Measurements from ENCODE around the gene ZBTB47.
A peak's percentile ranks its signal among the peaks of the same experiment; 100 is the strongest.

GRCh38 chr3:42638339-42638842 lies 15.1 kb upstream of the ZBTB47 start:
- peak; percentile 63; the same call in 1 of the 2 replicates for TF ChIP-seq FOXM1 (IDR thresholded peaks at IDR 0.05; ENCODE audit: low read depth, low read length)
- TF ChIP-seq CEBPB (IDR thresholded peaks at IDR 0.05; ENCODE audit: borderline replicate concordance in 1 of 2, low read depth in 2 of 2, low read length in 2 of 2), result no peak
- TF ChIP-seq PAX8 (IDR thresholded peaks at IDR 0.05), result no peak
- TF ChIP-seq EGR1 (IDR thresholded peaks at IDR 0.05; ENCODE audit: borderline replicate concordance in 1 of 2, low read depth in 2 of 2, low read length in 2 of 2), result no peak

Data from GM12878 (cell line).